ENCODE results near the gene DNAAF1. TPM values are rescaled to one million over a fixed set of nuclear protein-coding genes. Genes with fewer than 3 reads are reported as not detected.

Gene DNAAF1
- total and polyA plus RNA-seq, 2 of the 4 experiments (the other 2 are of a cell fraction), result 0.05 TPM; not detected in 1

DNA sequence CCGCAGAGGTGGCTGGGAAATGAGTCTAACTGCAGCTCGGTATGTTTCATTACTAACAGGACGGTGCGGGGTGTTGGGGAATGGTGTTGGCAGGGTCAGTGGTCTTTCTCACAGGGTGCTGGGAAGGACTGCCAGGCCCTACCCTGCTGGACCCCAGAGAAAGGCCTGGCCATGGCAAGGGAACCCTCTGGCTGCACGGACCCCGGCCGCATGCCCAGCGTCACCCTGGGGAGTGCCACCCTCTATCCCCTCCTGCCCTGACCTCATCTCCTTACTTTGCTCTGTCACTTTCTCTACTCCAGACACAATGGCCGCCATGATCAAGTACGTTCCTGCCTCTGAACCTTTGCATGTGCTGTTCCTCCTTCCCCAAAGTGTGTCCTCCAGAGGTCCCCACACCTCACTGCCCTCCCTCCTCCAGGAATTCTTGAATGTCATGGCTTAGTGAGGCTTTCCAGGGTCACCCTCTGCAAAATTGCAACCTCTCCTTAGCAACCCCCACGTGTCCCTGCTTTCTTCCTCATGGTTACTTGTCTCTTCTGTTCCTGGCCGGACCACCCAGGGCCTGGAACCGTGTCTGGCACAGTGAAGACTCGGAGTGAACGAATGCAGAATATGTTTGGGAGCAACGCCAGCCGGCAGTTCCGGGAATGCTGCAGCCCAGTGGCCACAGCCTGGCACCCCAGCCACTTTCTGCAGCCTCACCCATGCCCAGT, 61.0 kb downstream of the DNAAF1 start:
- no peak overlapping the region for H3K9ac ChIP-seq (ENCODE audit: low read depth, low read length)
- no peak for DNase-seq
- H3K14ac ChIP-seq (replicated peaks; ENCODE audit: low read depth, low read length), result no peak overlapping the region
- dilution Hi-C loops (cut with HindIII; ENCODE audit: low sequenced_read_pairs, unreplicated experiment), result no loop called here
- no peaks in the 10 kb centered on the region for H4K20me1 ChIP-seq (ENCODE audit: insufficient read depth, low read length)
- H2BK120ac ChIP-seq (ENCODE audit: low read depth, low read length), result no peak overlapping the region
- intact Hi-C loops (cut with micrococcal nuclease), result no loop called here
- no peak overlapping the region for H3K56ac ChIP-seq (ENCODE audit: extremely low read depth, insufficient read depth, low read length)
- H3K23ac ChIP-seq (ENCODE audit: low read depth, low read length), result no peak overlapping the region
- H3K18ac ChIP-seq (ENCODE audit: low read depth, low read length), result no peak overlapping the region
- in situ Hi-C loops (cut with MboI; ENCODE audit: low sequenced_read_pairs), result no loop called here
- H3K4me1 ChIP-seq (ENCODE audit: control insufficient read depth, insufficient read depth, low read length), result no peaks in the 10 kb centered on the region
- H3K36me3 ChIP-seq (ENCODE audit: control insufficient read depth, insufficient read depth, low read length), result no peaks in the 10 kb centered on the region
- H2BK15ac ChIP-seq (ENCODE audit: low read depth, low read length), result no peak overlapping the region
- H3K27ac ChIP-seq (ENCODE audit: insufficient read depth, low read length), result no peak overlapping the region
- no peaks in the 10 kb centered on the region for H3K9me3 ChIP-seq (ENCODE audit: control insufficient read depth, insufficient read depth, low read length)
- BruUV-seq (replicated peaks), result no TSS peak
- ATAC-seq (ENCODE audit: low read depth), result no peak
- TF ChIP-seq RAD21 (IDR thresholded peaks at IDR 0.05; ENCODE audit: low read length) (no peak), CHD1 (IDR thresholded peaks at IDR 0.05; ENCODE audit: low read depth, low read length) (no peak), MXI1 (IDR thresholded peaks at IDR 0.05; ENCODE audit: borderline replicate concordance, low read depth, low read length) (no peak), NFE2L2 (IDR thresholded peaks at IDR 0.05; ENCODE audit: low read depth, low read length) (no peak), FOS (IDR thresholded peaks at IDR 0.05; ENCODE audit: low read depth, low read length) (no peak), CEBPB (IDR thresholded peaks at IDR 0.05; ENCODE audit: low read depth, low read length) (no peak), RCOR1 (IDR thresholded peaks at IDR 0.05; ENCODE audit: insufficient replicate concordance, low read length) (no peak), SMC3 (IDR thresholded peaks at IDR 0.05; ENCODE audit: low read depth, low read length) (no peak), MAZ (IDR thresholded peaks at IDR 0.05; ENCODE audit: borderline replicate concordance, low read depth, low read length) (no peak), RFX5 (IDR thresholded peaks at IDR 0.05; ENCODE audit: low read depth, low read length) (no peak), MAFK (IDR thresholded peaks at IDR 0.05; ENCODE audit: low read depth, low read length) (no peak), BHLHE40 (IDR thresholded peaks at IDR 0.05; ENCODE audit: low read depth, low read length) (no peak), POLR2A (IDR thresholded peaks at IDR 0.05; ENCODE audit: low read depth, low read length) (no peak)
- TF ChIP-seq, protein P1, sequence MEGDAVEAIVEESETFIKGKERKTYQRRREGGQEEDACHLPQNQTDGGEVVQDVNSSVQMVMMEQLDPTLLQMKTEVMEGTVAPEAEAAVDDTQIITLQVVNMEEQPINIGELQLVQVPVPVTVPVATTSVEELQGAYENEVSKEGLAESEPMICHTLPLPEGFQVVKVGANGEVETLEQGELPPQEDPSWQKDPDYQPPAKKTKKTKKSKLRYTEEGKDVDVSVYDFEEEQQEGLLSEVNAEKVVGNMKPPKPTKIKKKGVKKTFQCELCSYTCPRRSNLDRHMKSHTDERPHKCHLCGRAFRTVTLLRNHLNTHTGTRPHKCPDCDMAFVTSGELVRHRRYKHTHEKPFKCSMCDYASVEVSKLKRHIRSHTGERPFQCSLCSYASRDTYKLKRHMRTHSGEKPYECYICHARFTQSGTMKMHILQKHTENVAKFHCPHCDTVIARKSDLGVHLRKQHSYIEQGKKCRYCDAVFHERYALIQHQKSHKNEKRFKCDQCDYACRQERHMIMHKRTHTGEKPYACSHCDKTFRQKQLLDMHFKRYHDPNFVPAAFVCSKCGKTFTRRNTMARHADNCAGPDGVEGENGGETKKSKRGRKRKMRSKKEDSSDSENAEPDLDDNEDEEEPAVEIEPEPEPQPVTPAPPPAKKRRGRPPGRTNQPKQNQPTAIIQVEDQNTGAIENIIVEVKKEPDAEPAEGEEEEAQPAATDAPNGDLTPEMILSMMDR (conservative IDR thresholded peaks at IDR 0.05; ENCODE audit: low read depth, low read length), result no peak
- TF ChIP-seq, protein P2, sequence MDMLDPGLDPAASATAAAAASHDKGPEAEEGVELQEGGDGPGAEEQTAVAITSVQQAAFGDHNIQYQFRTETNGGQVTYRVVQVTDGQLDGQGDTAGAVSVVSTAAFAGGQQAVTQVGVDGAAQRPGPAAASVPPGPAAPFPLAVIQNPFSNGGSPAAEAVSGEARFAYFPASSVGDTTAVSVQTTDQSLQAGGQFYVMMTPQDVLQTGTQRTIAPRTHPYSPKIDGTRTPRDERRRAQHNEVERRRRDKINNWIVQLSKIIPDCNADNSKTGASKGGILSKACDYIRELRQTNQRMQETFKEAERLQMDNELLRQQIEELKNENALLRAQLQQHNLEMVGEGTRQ (IDR thresholded peaks at IDR 0.05; ENCODE audit: low read depth, low read length), result no peak
- TF ChIP-seq, protein P3, sequence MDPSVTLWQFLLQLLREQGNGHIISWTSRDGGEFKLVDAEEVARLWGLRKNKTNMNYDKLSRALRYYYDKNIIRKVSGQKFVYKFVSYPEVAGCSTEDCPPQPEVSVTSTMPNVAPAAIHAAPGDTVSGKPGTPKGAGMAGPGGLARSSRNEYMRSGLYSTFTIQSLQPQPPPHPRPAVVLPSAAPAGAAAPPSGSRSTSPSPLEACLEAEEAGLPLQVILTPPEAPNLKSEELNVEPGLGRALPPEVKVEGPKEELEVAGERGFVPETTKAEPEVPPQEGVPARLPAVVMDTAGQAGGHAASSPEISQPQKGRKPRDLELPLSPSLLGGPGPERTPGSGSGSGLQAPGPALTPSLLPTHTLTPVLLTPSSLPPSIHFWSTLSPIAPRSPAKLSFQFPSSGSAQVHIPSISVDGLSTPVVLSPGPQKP (IDR thresholded peaks at IDR 0.05; ENCODE audit: borderline replicate concordance, low read depth, low read length), result no peak
- no peak overlapping the region for H3K4me3 ChIP-seq (ENCODE audit: insufficient read depth, low read depth, low read length)
- ChIA-PET CTCF (no interaction called here), POLR2A (ENCODE audit: unreplicated experiment) (no interaction called here)
- no peak overlapping the region for H2AK9ac ChIP-seq (replicated peaks; ENCODE audit: low read depth, low read length, poor library complexity)
- H2BK20ac ChIP-seq (ENCODE audit: low read depth, low read length), result no peak overlapping the region
- no peak overlapping the region for H2BK5ac ChIP-seq (ENCODE audit: low read depth, low read length, poor library complexity, severe bottlenecking)
- no peak overlapping the region for H3K4me2 ChIP-seq (ENCODE audit: low read depth, low read length)
- H3K9me1 ChIP-seq (ENCODE audit: insufficient read depth, low read length), result no peaks in the 10 kb centered on the region
- peaks cover 29% of the 10 kb centered on the region for H3K27me3 ChIP-seq (ENCODE audit: control insufficient read depth, insufficient read depth, low read length)
- no peak overlapping the region for H4K91ac ChIP-seq (ENCODE audit: insufficient read depth, low read depth, low read length)
- H3K79me1 ChIP-seq (ENCODE audit: low read depth in 1 of 2, low read length in 2 of 2), result no peaks in the 10 kb centered on the region
- H4K8ac ChIP-seq (ENCODE audit: low read depth in 2 of 2, low read length in 2 of 2), result no peak overlapping the region
- H3K4ac ChIP-seq (ENCODE audit: low read depth, low read length), result no peak overlapping the region
- H2AK5ac ChIP-seq (ENCODE audit: low read depth, low read length), result no peak overlapping the region
- no peak overlapping the region for H2AFZ ChIP-seq (replicated peaks; ENCODE audit: low read length, poor library complexity)
- 82% methylated on average over 4 of the region's 18 CpGs; no CpG with 5 or more reads in 1 of the 2 experiments for WGBS, 2 experiments (ENCODE audit: extremely low coverage in 2 of 2, insufficient read length in 1 of 2)
- H4K5ac ChIP-seq (ENCODE audit: low read depth, low read length), result no peak overlapping the region
